ENCODE results near the gene TTLL7.

- TF ChIP-seq, protein P1, sequence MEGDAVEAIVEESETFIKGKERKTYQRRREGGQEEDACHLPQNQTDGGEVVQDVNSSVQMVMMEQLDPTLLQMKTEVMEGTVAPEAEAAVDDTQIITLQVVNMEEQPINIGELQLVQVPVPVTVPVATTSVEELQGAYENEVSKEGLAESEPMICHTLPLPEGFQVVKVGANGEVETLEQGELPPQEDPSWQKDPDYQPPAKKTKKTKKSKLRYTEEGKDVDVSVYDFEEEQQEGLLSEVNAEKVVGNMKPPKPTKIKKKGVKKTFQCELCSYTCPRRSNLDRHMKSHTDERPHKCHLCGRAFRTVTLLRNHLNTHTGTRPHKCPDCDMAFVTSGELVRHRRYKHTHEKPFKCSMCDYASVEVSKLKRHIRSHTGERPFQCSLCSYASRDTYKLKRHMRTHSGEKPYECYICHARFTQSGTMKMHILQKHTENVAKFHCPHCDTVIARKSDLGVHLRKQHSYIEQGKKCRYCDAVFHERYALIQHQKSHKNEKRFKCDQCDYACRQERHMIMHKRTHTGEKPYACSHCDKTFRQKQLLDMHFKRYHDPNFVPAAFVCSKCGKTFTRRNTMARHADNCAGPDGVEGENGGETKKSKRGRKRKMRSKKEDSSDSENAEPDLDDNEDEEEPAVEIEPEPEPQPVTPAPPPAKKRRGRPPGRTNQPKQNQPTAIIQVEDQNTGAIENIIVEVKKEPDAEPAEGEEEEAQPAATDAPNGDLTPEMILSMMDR (IDR thresholded peaks at IDR 0.05): no peak
- no peak for TF ChIP-seq POLR2A (IDR thresholded peaks at IDR 0.05)
Observed at GRCh38 chr1:83900524-83900923, 98.4 kb downstream of the TTLL7 start.
